ENCODE measurements around the gene FYB1.

DNA sequence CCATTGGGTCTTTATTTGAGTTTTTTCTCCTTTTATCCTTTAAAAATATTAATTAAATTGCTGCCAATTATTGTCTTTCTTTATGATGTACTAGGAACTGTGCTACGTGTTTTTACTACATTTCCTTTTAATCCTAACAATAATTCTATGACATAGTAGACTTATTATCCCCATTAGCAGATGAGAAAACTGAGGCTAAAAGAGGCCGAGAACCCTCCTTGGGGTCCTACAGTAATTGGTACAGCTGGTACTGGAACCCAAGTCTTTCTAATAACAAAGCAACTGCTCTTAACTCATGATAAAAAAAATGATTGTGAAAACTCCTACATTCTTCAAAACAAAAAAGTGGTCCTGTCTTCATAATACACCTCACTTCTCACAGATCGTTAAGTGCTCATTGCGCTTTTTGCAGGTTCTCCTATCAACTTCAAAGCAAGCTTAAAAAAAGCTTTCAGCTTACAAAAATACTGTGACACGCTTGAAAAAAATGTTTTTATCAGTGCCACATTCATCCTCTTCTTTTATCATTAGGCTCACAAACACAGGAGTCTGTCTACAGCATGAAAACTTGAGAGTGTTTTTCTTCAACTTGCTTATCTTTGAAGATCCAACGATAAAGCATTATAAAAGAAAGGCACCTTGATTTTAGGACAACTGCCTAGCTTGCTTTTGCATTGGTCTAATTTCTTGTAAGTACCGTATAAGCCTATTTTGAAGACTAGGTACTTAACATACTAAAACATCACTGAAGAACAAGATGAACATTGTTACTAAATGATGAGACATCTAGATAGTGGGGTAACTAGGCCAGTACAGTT, 32.4 kb downstream of the FYB1 start:
- TF ChIP-seq, protein P1, sequence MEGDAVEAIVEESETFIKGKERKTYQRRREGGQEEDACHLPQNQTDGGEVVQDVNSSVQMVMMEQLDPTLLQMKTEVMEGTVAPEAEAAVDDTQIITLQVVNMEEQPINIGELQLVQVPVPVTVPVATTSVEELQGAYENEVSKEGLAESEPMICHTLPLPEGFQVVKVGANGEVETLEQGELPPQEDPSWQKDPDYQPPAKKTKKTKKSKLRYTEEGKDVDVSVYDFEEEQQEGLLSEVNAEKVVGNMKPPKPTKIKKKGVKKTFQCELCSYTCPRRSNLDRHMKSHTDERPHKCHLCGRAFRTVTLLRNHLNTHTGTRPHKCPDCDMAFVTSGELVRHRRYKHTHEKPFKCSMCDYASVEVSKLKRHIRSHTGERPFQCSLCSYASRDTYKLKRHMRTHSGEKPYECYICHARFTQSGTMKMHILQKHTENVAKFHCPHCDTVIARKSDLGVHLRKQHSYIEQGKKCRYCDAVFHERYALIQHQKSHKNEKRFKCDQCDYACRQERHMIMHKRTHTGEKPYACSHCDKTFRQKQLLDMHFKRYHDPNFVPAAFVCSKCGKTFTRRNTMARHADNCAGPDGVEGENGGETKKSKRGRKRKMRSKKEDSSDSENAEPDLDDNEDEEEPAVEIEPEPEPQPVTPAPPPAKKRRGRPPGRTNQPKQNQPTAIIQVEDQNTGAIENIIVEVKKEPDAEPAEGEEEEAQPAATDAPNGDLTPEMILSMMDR (conservative IDR thresholded peaks at IDR 0.05 in 1 of 2, IDR thresholded peaks at IDR 0.05 in 1 of 2; ENCODE audit: low read depth in 1 of 2, low read length in 2 of 2), result no peak
- TF ChIP-seq EZH2 (IDR thresholded peaks at IDR 0.05; ENCODE audit: low read length, missing control alignments), result no peak

Measured in fibroblast of lung (primary cell).